ENCODE data around the gene DPP3.

DNA sequence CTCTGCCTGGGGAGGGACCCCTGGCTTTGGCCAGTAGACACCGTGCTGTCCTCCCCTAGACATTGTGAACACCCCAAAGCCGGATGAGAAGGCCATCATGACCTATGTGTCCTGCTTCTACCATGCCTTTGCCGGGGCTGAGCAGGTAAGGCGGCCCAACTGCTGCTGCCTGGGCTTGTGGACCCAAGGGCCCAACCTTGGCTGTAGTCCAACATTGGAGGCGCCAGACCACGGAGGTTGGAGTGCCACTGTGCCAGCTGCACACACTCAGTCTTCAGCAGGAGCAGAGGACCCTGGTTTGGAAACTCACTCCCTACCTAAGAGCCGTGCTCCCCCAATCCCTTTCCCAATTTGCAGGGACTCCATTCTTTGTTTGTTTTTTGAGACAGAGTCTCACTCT is 75.9 kb downstream of the DPP3 start:
- TF ChIP-seq, protein P1, sequence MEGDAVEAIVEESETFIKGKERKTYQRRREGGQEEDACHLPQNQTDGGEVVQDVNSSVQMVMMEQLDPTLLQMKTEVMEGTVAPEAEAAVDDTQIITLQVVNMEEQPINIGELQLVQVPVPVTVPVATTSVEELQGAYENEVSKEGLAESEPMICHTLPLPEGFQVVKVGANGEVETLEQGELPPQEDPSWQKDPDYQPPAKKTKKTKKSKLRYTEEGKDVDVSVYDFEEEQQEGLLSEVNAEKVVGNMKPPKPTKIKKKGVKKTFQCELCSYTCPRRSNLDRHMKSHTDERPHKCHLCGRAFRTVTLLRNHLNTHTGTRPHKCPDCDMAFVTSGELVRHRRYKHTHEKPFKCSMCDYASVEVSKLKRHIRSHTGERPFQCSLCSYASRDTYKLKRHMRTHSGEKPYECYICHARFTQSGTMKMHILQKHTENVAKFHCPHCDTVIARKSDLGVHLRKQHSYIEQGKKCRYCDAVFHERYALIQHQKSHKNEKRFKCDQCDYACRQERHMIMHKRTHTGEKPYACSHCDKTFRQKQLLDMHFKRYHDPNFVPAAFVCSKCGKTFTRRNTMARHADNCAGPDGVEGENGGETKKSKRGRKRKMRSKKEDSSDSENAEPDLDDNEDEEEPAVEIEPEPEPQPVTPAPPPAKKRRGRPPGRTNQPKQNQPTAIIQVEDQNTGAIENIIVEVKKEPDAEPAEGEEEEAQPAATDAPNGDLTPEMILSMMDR (IDR thresholded peaks at IDR 0.05; ENCODE audit: low read depth, low read length, missing input control) = no peak
- TF ChIP-seq JUND (IDR thresholded peaks at IDR 0.05) = no peak
- TF ChIP-seq RXRA (IDR thresholded peaks at IDR 0.05) = no peak
- no peak for TF ChIP-seq GABPA (IDR thresholded peaks at IDR 0.05 in 1 of 2, conservative IDR thresholded peaks at IDR 0.05 in 1 of 2)
- TF ChIP-seq, protein P2, sequence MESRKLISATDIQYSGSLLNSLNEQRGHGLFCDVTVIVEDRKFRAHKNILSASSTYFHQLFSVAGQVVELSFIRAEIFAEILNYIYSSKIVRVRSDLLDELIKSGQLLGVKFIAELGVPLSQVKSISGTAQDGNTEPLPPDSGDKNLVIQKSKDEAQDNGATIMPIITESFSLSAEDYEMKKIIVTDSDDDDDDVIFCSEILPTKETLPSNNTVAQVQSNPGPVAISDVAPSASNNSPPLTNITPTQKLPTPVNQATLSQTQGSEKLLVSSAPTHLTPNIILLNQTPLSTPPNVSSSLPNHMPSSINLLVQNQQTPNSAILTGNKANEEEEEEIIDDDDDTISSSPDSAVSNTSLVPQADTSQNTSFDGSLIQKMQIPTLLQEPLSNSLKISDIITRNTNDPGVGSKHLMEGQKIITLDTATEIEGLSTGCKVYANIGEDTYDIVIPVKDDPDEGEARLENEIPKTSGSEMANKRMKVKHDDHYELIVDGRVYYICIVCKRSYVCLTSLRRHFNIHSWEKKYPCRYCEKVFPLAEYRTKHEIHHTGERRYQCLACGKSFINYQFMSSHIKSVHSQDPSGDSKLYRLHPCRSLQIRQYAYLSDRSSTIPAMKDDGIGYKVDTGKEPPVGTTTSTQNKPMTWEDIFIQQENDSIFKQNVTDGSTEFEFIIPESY (IDR thresholded peaks at IDR 0.05) = no peak
- TF ChIP-seq, protein P3, sequence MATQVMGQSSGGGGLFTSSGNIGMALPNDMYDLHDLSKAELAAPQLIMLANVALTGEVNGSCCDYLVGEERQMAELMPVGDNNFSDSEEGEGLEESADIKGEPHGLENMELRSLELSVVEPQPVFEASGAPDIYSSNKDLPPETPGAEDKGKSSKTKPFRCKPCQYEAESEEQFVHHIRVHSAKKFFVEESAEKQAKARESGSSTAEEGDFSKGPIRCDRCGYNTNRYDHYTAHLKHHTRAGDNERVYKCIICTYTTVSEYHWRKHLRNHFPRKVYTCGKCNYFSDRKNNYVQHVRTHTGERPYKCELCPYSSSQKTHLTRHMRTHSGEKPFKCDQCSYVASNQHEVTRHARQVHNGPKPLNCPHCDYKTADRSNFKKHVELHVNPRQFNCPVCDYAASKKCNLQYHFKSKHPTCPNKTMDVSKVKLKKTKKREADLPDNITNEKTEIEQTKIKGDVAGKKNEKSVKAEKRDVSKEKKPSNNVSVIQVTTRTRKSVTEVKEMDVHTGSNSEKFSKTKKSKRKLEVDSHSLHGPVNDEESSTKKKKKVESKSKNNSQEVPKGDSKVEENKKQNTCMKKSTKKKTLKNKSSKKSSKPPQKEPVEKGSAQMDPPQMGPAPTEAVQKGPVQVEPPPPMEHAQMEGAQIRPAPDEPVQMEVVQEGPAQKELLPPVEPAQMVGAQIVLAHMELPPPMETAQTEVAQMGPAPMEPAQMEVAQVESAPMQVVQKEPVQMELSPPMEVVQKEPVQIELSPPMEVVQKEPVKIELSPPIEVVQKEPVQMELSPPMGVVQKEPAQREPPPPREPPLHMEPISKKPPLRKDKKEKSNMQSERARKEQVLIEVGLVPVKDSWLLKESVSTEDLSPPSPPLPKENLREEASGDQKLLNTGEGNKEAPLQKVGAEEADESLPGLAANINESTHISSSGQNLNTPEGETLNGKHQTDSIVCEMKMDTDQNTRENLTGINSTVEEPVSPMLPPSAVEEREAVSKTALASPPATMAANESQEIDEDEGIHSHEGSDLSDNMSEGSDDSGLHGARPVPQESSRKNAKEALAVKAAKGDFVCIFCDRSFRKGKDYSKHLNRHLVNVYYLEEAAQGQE (IDR thresholded peaks at IDR 0.05) = no peak
- no peak for TF ChIP-seq HNF4G (IDR thresholded peaks at IDR 0.05)
- TF ChIP-seq, protein P4, sequence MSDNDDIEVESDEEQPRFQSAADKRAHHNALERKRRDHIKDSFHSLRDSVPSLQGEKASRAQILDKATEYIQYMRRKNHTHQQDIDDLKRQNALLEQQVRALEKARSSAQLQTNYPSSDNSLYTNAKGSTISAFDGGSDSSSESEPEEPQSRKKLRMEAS (IDR thresholded peaks at IDR 0.05) = no peak
- no peak for TF ChIP-seq TAF1 (conservative IDR thresholded peaks at IDR 0.05)
